GM19468 (cell line): ENCODE measurements around the gene CPVL.

Source experiments
- ATAC-seq: cut with Tn5 transposase; IDR thresholded peaks from one replicate; pipeline ENCODE4 v1.9.1; 2021; ENCODE audit warnings: mild to moderate bottlenecking, moderate library complexity, moderate number of reproducible peaks; ENCODE audit not compliant: unreplicated experiment; ENCODE audit errors: extremely low read depth

Gene CPVL

GRCh38 chr7:28956608-28957063 is 189.7 kb downstream of the CPVL start:
- ATAC-seq, result no peak

GRCh38 chr7:28955718-28956607 is 190.4 kb downstream of the CPVL start:
- no peak for ATAC-seq

- no peak for ATAC-seq
Measured at GRCh38 chr7:28955356-28955717, 191.0 kb downstream of the CPVL start.

GRCh38 chr7:28954946-28955345 is 191.4 kb downstream of the CPVL start:
- no peak for ATAC-seq

- no peak for ATAC-seq
Measured at GRCh38 chr7:28954471-28954870, 191.9 kb downstream of the CPVL start.

- ATAC-seq, result no peak
Measured at GRCh38 chr7:28953633-28954032, 192.7 kb downstream of the CPVL start.
